H9 (cell line): ENCODE data around the gene EML3. TPM values are rescaled to one million over a fixed set of nuclear protein-coding genes. Genes with fewer than 3 reads are reported as not detected.
A peak's percentile ranks its signal among the peaks of the same experiment; 100 is the strongest.

Experiments
- DNase-seq: peaks from one replicate; pipeline ENCODE4 v3.0.0-alpha.2; 2017
- H2AFZ ChIP-seq: one replicate; pipeline ENCODE4 v1.6.1; 2013; ENCODE audit warnings: mild to moderate bottlenecking, low read length, control low read depth, moderate library complexity
- H2AK5ac ChIP-seq: 2 replicates; pipeline ENCODE4 v1.6.1; 2013; ENCODE audit warnings: low read length, control low read depth, mixed read lengths; ENCODE audit not compliant: insufficient read length
- H2BK120ac ChIP-seq: one replicate; pipeline ENCODE4 v1.6.1; 2013; ENCODE audit warnings: low read depth, mild to moderate bottlenecking, low read length, control low read depth, inconsistent platforms; ENCODE audit not compliant: poor library complexity, severe bottlenecking
- H2BK12ac ChIP-seq: 2 replicates; pipeline ENCODE4 v1.6.1; 2013; ENCODE audit warnings: low read length, control low read depth, mixed read lengths, low read depth; ENCODE audit not compliant: insufficient read length
- H2BK15ac ChIP-seq: 2 replicates; pipeline ENCODE4 v1.6.1; 2013; ENCODE audit warnings: low read depth, low read length, control low read depth
- H2BK20ac ChIP-seq: one replicate; pipeline ENCODE4 v1.6.1; 2013; ENCODE audit warnings: low read depth, mild to moderate bottlenecking, low read length, control low read depth, inconsistent platforms; ENCODE audit not compliant: poor library complexity, severe bottlenecking
- H2BK5ac ChIP-seq: 2 replicates; pipeline ENCODE4 v1.6.1; 2013; ENCODE audit warnings: low read length, control low read depth, mixed read lengths; ENCODE audit not compliant: insufficient read length
- H3K14ac ChIP-seq: 2 replicates; pipeline ENCODE4 v1.6.1; 2013; ENCODE audit warnings: low read length, control low read depth; ENCODE audit not compliant: insufficient read depth
- H3K18ac ChIP-seq: 2 replicates; pipeline ENCODE4 v1.6.1; 2013; ENCODE audit warnings: low read depth, mild to moderate bottlenecking, mixed read lengths, low read length, control low read depth; ENCODE audit not compliant: insufficient read length
- H3K23ac ChIP-seq: 2 replicates; pipeline ENCODE4 v1.6.1; 2013; ENCODE audit warnings: low read length, control low read depth, mixed read lengths, low read depth; ENCODE audit not compliant: insufficient read length
- H3K23me2 ChIP-seq: 2 replicates; pipeline ENCODE4 v1.6.1; 2013; ENCODE audit warnings: low read depth, mild to moderate bottlenecking, mixed read lengths, low read length, control low read depth; ENCODE audit not compliant: insufficient read length, poor library complexity, severe bottlenecking
- H3K27ac ChIP-seq: 2 replicates; pipeline ENCODE4 v1.5.1; 2013; ENCODE audit warnings: low read length, control low read depth, mixed read lengths, low read depth; ENCODE audit not compliant: insufficient read length
- H3K27me3 ChIP-seq: 2 replicates; pipeline ENCODE4 v1.6.1; 2013; ENCODE audit warnings: low read length, control low read depth, inconsistent platforms; ENCODE audit not compliant: insufficient read depth
- H3K4ac ChIP-seq: 2 replicates; pipeline ENCODE4 v1.6.1; 2013; ENCODE audit warnings: low read depth, mild to moderate bottlenecking, control low read depth, inconsistent platforms, low read length, moderate library complexity
- H3K4me1 ChIP-seq: 2 replicates; pipeline ENCODE4 v1.6.1; 2013; ENCODE audit warnings: low read length, control low read depth, inconsistent platforms; ENCODE audit not compliant: insufficient read depth
- H3K4me2 ChIP-seq: 2 replicates; pipeline ENCODE4 v1.6.1; 2013; ENCODE audit warnings: low read length, control low read depth, mixed read lengths; ENCODE audit not compliant: insufficient read length, insufficient read depth
- H3K56ac ChIP-seq: 2 replicates; pipeline ENCODE4 v1.6.1; 2013; ENCODE audit warnings: low read depth, mild to moderate bottlenecking, mixed read lengths, low read length, control low read depth; ENCODE audit not compliant: insufficient read length
- H3K79me1 ChIP-seq: 2 replicates; pipeline ENCODE4 v1.6.1; 2013; ENCODE audit warnings: low read depth, mild to moderate bottlenecking, moderate library complexity, low read length, control low read depth, inconsistent platforms; ENCODE audit not compliant: insufficient read depth, poor library complexity, severe bottlenecking
- H3K79me2 ChIP-seq: 2 replicates; pipeline ENCODE4 v1.6.1; 2013; ENCODE audit warnings: low read length, control low read depth, inconsistent platforms; ENCODE audit not compliant: insufficient read depth
- H3K9ac ChIP-seq: 2 replicates; pipeline ENCODE4 v1.6.1; 2013; ENCODE audit warnings: low read length, control low read depth, mixed read lengths; ENCODE audit not compliant: insufficient read length; ENCODE audit errors: extremely low read depth
- H3K9me3 ChIP-seq: one replicate; pipeline ENCODE4 v1.6.1; 2013; ENCODE audit warnings: low read depth, low read length, inconsistent platforms; ENCODE audit not compliant: control insufficient read depth
- H3T11ph ChIP-seq: one replicate; pipeline ENCODE4 v1.6.1; 2013; ENCODE audit warnings: mild to moderate bottlenecking, low read length, control low read depth, inconsistent platforms
- H4K20me1 ChIP-seq: one replicate; pipeline ENCODE4 v1.6.1; 2013; ENCODE audit not compliant: control insufficient read depth, insufficient read length, insufficient read depth
- H4K5ac ChIP-seq: 2 replicates; pipeline ENCODE4 v1.6.1; 2013; ENCODE audit warnings: low read depth, mild to moderate bottlenecking, mixed read lengths, low read length, control low read depth; ENCODE audit not compliant: insufficient read length
- H4K8ac ChIP-seq: replicated peaks from 2 replicates; pipeline ENCODE4 v1.6.1; 2013; ENCODE audit warnings: low read length, control low read depth, mixed read lengths, low read depth; ENCODE audit not compliant: insufficient read length
- H4K91ac ChIP-seq: 2 replicates; pipeline ENCODE4 v1.6.1; 2013; ENCODE audit warnings: low read depth, mild to moderate bottlenecking, moderate library complexity, mixed read lengths, low read length, control low read depth; ENCODE audit not compliant: insufficient read length
- H3K27ac Mint-ChIP-seq, 3 experiments: 2 replicates in 2 of 3; 3 replicates in 1 of 3; pipeline ENCODE4 v1.8.0; 2020 to 2021; ENCODE audit warnings: mixed read lengths in 3 of 3, mild to moderate bottlenecking in 1 of 3, moderate library complexity in 1 of 3
- H3K27me3 Mint-ChIP-seq: 2 replicates; pipeline ENCODE4 v1.8.0; 2021; ENCODE audit warnings: low read depth, mild to moderate bottlenecking, moderate library complexity, mixed read lengths
- H3K36me3 Mint-ChIP-seq, 3 experiments: 2 replicates in 2 of 3; 3 replicates in 1 of 3; pipeline ENCODE4 v1.8.0; 2020 to 2021; ENCODE audit warnings: low read depth in 3 of 3, mixed read lengths in 3 of 3; ENCODE audit not compliant: insufficient read depth in 1 of 3
- H3K4me1 Mint-ChIP-seq, 2 experiments: 2 replicates each; pipeline ENCODE4 v1.8.0; 2020; ENCODE audit warnings: mixed read lengths in 2 of 2
- H3K4me3 Mint-ChIP-seq, 2 experiments: 2 replicates in 1 of 2; 3 replicates in 1 of 2; pipeline ENCODE4 v1.8.0; 2020 to 2021; ENCODE audit warnings: mild to moderate bottlenecking in 2 of 2, mixed read lengths in 2 of 2, moderate library complexity in 1 of 2
- H3K9me3 Mint-ChIP-seq, 2 experiments: 2 replicates in 1 of 2; 3 replicates in 1 of 2; pipeline ENCODE4 v1.8.0; 2020; ENCODE audit warnings: mild to moderate bottlenecking in 2 of 2, mixed read lengths in 2 of 2, moderate library complexity in 1 of 2
- CTCF ChIP-seq: fragments of 200-600 bp; sonication (generic); conservative IDR thresholded peaks from 3 replicates; pipeline ENCODE4 v1.8.0; 2021; ENCODE audit warnings: antibody characterized with exemption, mild to moderate bottlenecking
- WGBS: extraction: QIAGEN DNeasy Blood & Tissue Kit; methylation state at CpG from one replicate; pipeline ENCODE4 v1.1.7; 2013; ENCODE audit warnings: missing lambda C conversion rate, low lambda C conversion rate, mixed read lengths; ENCODE audit not compliant: insufficient read length; ENCODE audit errors: extremely low coverage; 5-methylcytosine and 5-hydroxymethylcytosine counted together
- total RNA-seq: library from RNA; stranded (reverse); gene quantifications from 2 replicates; pipeline ENCODE4 v1.2.1, GENCODE V29; 2021

EML3 gene
- total RNA-seq, 1 experiment from 2014 or later, result 35.3 TPM

GRCh38 chr11:62555464-62556107 lies 57.0 kb downstream of the EML3 start:
- no CpG with 5 or more reads among the region's 4 CpGs for WGBS
- H3K27me3 Mint-ChIP-seq, result peaks cover 10% of the 10 kb centered on the region
- no peak overlapping the region for H4K5ac ChIP-seq
- no peaks in the 10 kb centered on the region; a peak in 2 of 5 replicates for H3K9me3 Mint-ChIP-seq
- no peaks in the 10 kb centered on the region for H3K27me3 ChIP-seq
- no peak overlapping the region for H3T11ph ChIP-seq
- no peak overlapping the region for H3K23ac ChIP-seq
- H2BK120ac ChIP-seq, result no peak overlapping the region
- no peaks in the 10 kb centered on the region for H3K79me2 ChIP-seq
- H2BK15ac ChIP-seq, result no peak overlapping the region
- peaks cover 67 to 80% of the 10 kb centered on the region in 2 experiments for H3K4me1 Mint-ChIP-seq
- peak overlapping the region; percentile 93 to 98 (median 96); a peak in 6 of 7 replicates for H3K27ac Mint-ChIP-seq
- no peak overlapping the region for H3K4me2 ChIP-seq
- H3K4me3 Mint-ChIP-seq, result peak overlapping the region in 1 of 2 experiments; percentile 51; a peak in 1 of 5 replicates
- H3K4ac ChIP-seq, result no peak overlapping the region
- H2BK12ac ChIP-seq, result no peak overlapping the region
- no peak for TF ChIP-seq CTCF
- DNase-seq, result no peak
- no peak overlapping the region for H3K27ac ChIP-seq
- H3K14ac ChIP-seq, result no peak overlapping the region
- no peak overlapping the region for H2BK5ac ChIP-seq
- no peak overlapping the region for H4K8ac ChIP-seq
- no peak overlapping the region for H2AK5ac ChIP-seq
- H3K18ac ChIP-seq, result no peak overlapping the region
- no peak overlapping the region for H3K9ac ChIP-seq
- no peaks in the 10 kb centered on the region for H3K23me2 ChIP-seq
- H3K36me3 Mint-ChIP-seq, result peaks cover 23 to 53% (median 40%) of the 10 kb centered on the region in 3 experiments
- no peak overlapping the region for H2AFZ ChIP-seq
- no peak overlapping the region for H4K91ac ChIP-seq
- H2BK20ac ChIP-seq, result no peak overlapping the region
- H3K9me3 ChIP-seq, result no peaks in the 10 kb centered on the region
- no peak overlapping the region for H3K56ac ChIP-seq
- H3K79me1 ChIP-seq, result no peaks in the 10 kb centered on the region
- peaks cover 2% of the 10 kb centered on the region for H4K20me1 ChIP-seq
- peaks cover 22% of the 10 kb centered on the region; the same call in 1 of the 2 replicates for H3K4me1 ChIP-seq
